ENCODE results near the gene SUMO3. TPM values are rescaled to one million over a fixed set of nuclear protein-coding genes. Genes with fewer than 3 reads are reported as not detected.

The SUMO3 gene
- total RNA-seq, 1 donor from 2014 or later, result 69.0 TPM

DNA sequence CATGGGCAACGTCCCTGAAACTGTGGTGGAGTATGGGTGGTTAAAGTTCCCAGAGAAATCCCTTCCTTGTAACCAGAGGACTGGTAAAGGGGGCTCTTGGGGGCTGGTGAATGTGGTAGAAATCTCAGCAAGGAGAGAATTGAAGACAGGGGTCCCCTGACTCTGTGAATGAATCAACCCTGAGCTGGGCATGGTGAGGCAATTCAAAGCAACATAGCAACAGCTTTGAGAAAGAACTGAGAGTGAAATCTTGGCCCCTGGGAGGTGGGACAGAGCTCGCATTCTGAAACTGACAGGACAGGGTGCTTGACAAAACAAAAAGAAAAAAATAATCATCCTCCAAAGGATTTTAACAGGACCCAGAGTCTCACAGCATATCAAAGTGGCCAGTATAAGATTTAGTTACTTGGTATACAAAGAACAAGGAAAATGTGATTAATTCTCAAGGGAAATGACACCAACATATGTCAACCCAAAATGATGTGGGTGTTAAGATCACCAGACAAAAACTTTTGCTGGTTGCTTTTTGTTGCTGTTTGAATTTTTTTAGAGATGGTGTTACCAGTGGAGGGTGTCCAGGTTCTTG, 11.7 kb upstream of the SUMO3 start:
- TF ChIP-seq, protein P1, sequence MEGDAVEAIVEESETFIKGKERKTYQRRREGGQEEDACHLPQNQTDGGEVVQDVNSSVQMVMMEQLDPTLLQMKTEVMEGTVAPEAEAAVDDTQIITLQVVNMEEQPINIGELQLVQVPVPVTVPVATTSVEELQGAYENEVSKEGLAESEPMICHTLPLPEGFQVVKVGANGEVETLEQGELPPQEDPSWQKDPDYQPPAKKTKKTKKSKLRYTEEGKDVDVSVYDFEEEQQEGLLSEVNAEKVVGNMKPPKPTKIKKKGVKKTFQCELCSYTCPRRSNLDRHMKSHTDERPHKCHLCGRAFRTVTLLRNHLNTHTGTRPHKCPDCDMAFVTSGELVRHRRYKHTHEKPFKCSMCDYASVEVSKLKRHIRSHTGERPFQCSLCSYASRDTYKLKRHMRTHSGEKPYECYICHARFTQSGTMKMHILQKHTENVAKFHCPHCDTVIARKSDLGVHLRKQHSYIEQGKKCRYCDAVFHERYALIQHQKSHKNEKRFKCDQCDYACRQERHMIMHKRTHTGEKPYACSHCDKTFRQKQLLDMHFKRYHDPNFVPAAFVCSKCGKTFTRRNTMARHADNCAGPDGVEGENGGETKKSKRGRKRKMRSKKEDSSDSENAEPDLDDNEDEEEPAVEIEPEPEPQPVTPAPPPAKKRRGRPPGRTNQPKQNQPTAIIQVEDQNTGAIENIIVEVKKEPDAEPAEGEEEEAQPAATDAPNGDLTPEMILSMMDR (IDR thresholded peaks at IDR 0.05; ENCODE audit: unreplicated experiment), result no peak
- H3K27ac Mint-ChIP-seq (ENCODE audit: unreplicated experiment), result no peak overlapping the region
- DNase-seq (ENCODE audit: low spot score), result no peak
- peaks cover 13% of the 10 kb centered on the region for H3K9me3 Mint-ChIP-seq (ENCODE audit: unreplicated experiment)
- no peaks in the 10 kb centered on the region for H3K4me1 Mint-ChIP-seq (ENCODE audit: unreplicated experiment)
- H3K36me3 Mint-ChIP-seq (ENCODE audit: low read depth, unreplicated experiment), result peaks cover 18% of the 10 kb centered on the region
- H3K27me3 Mint-ChIP-seq (ENCODE audit: unreplicated experiment), result peaks cover 2% of the 10 kb centered on the region
- no peak overlapping the region for H3K4me3 Mint-ChIP-seq (ENCODE audit: unreplicated experiment)

DNA sequence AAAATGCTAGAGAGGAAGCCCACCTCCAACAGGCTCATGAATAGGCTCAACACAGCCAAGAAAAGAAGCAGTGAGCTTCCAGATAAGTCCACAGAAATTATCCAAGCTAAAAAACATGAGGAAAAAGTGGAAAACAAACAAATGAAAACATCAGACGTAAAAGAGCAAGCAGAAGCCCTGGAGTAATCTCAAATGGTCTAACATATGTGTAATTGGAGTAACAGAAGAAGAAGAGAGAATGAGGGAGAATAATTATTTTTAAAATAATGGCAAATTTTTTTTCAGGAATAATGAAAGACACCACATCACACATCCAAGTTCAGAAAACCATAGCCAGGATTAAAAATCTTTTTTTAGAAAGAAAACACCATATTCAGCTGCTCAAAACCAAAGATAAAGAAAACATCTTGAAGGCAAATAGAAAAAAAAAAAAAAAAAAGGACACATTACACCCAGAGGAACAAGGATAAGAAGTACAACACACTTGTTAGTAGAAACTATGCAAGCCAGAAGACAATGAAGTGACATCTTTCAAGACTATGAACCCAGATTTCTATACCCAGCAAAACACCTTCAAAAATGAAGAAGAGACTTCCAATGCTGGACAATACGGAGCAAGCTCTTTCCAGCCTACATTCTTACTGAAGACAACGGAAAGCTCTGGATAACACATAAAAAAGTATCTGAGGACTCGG, 10.6 kb upstream of the SUMO3 start:
- no peaks in the 10 kb centered on the region for H3K4me1 Mint-ChIP-seq (ENCODE audit: unreplicated experiment)
- TF ChIP-seq, protein P1 (IDR thresholded peaks at IDR 0.05; ENCODE audit: unreplicated experiment), result no peak
- no peak for DNase-seq (ENCODE audit: low spot score)
- H3K9me3 Mint-ChIP-seq (ENCODE audit: unreplicated experiment), result peaks cover 18% of the 10 kb centered on the region
- no peak overlapping the region for H3K27ac Mint-ChIP-seq (ENCODE audit: unreplicated experiment)
- H3K4me3 Mint-ChIP-seq (ENCODE audit: unreplicated experiment), result no peak overlapping the region
- peaks cover 22% of the 10 kb centered on the region for H3K36me3 Mint-ChIP-seq (ENCODE audit: low read depth, unreplicated experiment)
- peaks cover 4% of the 10 kb centered on the region for H3K27me3 Mint-ChIP-seq (ENCODE audit: unreplicated experiment)

DNA sequence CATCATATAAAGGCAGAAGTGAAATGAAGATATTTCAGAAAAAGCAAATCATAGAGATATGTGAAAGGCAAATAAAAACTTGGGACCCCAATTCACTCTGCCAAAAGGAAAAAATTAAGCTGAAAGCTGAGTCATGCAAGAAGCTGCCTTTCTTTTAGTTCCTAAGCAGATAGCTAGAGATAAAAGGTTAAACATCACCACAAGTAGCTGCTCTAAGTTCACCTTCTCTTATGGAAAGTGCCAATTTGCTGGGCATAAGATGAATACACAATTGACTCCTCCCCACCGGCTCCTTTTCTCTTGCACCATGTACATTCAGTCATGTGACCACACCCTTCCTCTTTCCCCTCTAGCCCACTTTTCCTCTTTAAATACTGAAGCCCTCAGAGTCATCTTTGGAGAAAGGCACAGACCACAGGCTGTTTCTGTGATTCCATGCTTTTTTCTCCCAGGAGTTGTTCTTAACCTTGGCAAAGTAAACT, 5.4 kb upstream of the SUMO3 start:
- no peak for DNase-seq (ENCODE audit: low spot score)
- H3K36me3 Mint-ChIP-seq (ENCODE audit: low read depth, unreplicated experiment), result peaks cover 24% of the 10 kb centered on the region
- no peak overlapping the region for H3K27ac Mint-ChIP-seq (ENCODE audit: unreplicated experiment)

DNA sequence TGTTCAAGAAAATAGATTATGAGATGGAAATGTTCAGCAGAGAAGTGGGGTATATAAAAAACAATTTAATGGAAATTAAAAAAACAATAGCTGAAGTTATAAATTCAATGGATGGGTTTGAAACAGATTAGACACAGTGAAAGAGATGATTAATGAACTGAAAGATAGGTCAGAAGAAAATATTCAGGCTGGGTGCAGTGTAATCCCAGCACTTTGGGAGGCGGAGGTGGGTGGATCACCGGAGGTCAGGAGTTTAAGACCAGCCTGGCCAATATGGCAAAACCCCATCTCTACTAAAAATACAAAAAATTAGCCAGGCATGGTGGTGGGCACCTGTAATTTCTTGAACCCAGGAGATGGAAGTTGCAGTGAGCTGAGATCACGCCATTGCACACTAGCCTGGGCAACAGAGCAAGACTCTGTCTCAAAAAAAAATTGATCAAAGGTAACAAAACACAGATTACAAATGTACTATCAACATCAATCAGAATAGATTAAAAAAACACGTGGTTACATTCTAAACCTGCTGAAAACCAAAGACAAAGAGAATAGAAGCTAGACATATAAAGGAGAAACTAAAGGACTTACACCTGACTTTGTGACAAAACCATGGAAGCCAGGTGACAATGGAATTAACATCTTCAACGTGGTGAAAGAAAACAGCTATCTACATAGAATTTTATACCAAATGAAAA, 4.8 kb upstream of the SUMO3 start:
- H3K36me3 Mint-ChIP-seq (ENCODE audit: low read depth, unreplicated experiment), result peaks cover 20% of the 10 kb centered on the region

More for the DNA sequence above, 5.4 kb upstream of the SUMO3 start:
- TF ChIP-seq, protein P1 (IDR thresholded peaks at IDR 0.05; ENCODE audit: unreplicated experiment), result no peak
- Mint-ChIP-seq H3K27me3 (ENCODE audit: unreplicated experiment) (peaks cover 10% of the 10 kb centered on the region), H3K4me1 (ENCODE audit: unreplicated experiment) (no peaks in the 10 kb centered on the region), H3K9me3 (ENCODE audit: unreplicated experiment) (peaks cover 24% of the 10 kb centered on the region), H3K4me3 (ENCODE audit: unreplicated experiment) (peak overlapping the region; percentile 81)

More for the DNA sequence above, 4.8 kb upstream of the SUMO3 start:
- Mint-ChIP-seq H3K9me3 (ENCODE audit: unreplicated experiment) (peaks cover 21% of the 10 kb centered on the region), H3K4me3 (ENCODE audit: unreplicated experiment) (no peak overlapping the region), H3K27ac (ENCODE audit: unreplicated experiment) (no peak overlapping the region), H3K27me3 (ENCODE audit: unreplicated experiment) (peaks cover 10% of the 10 kb centered on the region), H3K4me1 (ENCODE audit: unreplicated experiment) (no peaks in the 10 kb centered on the region)
- DNase-seq (ENCODE audit: low spot score), result no peak
- TF ChIP-seq, protein P1 (IDR thresholded peaks at IDR 0.05; ENCODE audit: unreplicated experiment), result no peak

Data from endothelial cell (in vitro differentiated cells).